ENCODE results near the gene SLC27A5.

- TF ChIP-seq, protein P1, sequence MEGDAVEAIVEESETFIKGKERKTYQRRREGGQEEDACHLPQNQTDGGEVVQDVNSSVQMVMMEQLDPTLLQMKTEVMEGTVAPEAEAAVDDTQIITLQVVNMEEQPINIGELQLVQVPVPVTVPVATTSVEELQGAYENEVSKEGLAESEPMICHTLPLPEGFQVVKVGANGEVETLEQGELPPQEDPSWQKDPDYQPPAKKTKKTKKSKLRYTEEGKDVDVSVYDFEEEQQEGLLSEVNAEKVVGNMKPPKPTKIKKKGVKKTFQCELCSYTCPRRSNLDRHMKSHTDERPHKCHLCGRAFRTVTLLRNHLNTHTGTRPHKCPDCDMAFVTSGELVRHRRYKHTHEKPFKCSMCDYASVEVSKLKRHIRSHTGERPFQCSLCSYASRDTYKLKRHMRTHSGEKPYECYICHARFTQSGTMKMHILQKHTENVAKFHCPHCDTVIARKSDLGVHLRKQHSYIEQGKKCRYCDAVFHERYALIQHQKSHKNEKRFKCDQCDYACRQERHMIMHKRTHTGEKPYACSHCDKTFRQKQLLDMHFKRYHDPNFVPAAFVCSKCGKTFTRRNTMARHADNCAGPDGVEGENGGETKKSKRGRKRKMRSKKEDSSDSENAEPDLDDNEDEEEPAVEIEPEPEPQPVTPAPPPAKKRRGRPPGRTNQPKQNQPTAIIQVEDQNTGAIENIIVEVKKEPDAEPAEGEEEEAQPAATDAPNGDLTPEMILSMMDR (IDR thresholded peaks at IDR 0.05): no peak
- TF ChIP-seq POLR2AphosphoS5 (IDR thresholded peaks at IDR 0.05) (no peak), EP300 (IDR thresholded peaks at IDR 0.05) (no peak)
These were observed 60.9 kb downstream of the SLC27A5 start for GRCh38 chr19:58450856-58451357.

Measured in esophagus muscularis mucosa (tissue), 4 donors.